Skeletal muscle cell (primary cell): ENCODE measurements around the gene GIGYF2.
"Not testable (repeated sequence)": the region's sequence is repeated elsewhere in the genome, so short reads cannot be mapped to it uniquely, and the experiment has no call there.

ENCODE experiments used
- DNase-seq: peaks from one replicate; pipeline ENCODE4 v3.0.0-alpha.2; 2010; ENCODE audit warnings: low read depth
- H3K4me3 ChIP-seq: 2 replicates; pipeline ENCODE4 v1.5.1; 2011; ENCODE audit warnings: low read depth, mild to moderate bottlenecking, control low read depth, low read length, moderate library complexity

Gene GIGYF2

GRCh38 chr2:232685391-232685790 is 11.7 kb upstream of the GIGYF2 start:
- H3K4me3 ChIP-seq, DNase-seq: not testable (repeated sequence)

- peak; percentile 21 for DNase-seq
- no peak overlapping the region for H3K4me3 ChIP-seq
Measured at GRCh38 chr2:232687382-232688160, 9.6 kb upstream of the GIGYF2 start.

DNA sequence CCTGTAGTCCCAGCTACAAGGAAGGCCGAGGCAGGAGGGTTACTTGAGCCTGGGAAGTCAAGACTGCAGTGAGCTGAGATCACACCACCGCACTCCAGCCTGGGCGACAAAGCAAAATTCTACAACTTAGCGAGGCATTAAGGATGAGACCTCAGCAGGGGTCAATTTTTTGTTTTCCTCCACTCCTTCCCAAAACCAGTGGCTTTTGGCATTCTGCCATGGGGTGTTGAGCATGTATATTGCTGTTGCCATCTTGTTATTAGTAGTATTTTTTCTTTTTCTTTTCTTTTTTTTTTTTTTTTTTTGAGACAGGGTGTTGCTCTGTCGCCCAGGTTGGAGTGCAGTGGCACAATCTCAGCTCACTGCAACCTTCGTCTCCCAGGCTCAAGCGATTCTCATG is 8.9 kb upstream of the GIGYF2 start:
- no peak overlapping the region for H3K4me3 ChIP-seq
- no peak for DNase-seq

- peak; percentile 21 for DNase-seq
- H3K4me3 ChIP-seq = no peak overlapping the region
Measured at GRCh38 chr2:232689152-232689910, 7.8 kb upstream of the GIGYF2 start.

- not testable (repeated sequence) for DNase-seq, H3K4me3 ChIP-seq
Measured at GRCh38 chr2:232691117-232691516, 6.0 kb upstream of the GIGYF2 start.

GRCh38 chr2:232693344-232693743 is 3.8 kb upstream of the GIGYF2 start:
- no peak for DNase-seq
- no peak overlapping the region for H3K4me3 ChIP-seq

DNA sequence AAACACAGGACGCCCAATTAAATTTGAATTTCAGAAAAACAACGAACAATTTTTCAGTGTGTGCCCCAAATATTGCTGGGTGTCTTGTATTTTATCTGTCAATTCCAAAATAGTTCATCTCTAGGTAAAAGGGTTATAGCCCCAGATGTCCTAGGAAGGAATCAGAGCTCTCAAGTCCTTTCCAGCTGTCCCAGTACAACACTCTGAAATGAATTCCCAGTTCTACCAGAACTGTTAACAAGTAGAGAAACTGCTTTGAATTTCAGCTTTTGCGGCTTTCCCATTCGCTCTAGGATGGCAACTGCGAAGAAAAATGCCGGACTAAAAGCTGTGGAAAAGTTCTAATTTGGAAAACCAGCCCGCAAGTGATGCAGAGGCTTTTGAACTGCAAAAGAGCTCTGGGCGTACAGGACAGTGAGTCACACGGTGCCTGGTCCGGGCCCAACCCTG is 497 bp upstream of the GIGYF2 start:
- DNase-seq = no peak

GRCh38 chr2:232697807-232698110 is 628 bp downstream of the GIGYF2 start:
- peak overlapping the region; percentile 85 for H3K4me3 ChIP-seq
- DNase-seq = no peak

More for the DNA sequence above, 497 bp upstream of the GIGYF2 start:
- peak overlapping the region; percentile 85 for H3K4me3 ChIP-seq

DNA sequence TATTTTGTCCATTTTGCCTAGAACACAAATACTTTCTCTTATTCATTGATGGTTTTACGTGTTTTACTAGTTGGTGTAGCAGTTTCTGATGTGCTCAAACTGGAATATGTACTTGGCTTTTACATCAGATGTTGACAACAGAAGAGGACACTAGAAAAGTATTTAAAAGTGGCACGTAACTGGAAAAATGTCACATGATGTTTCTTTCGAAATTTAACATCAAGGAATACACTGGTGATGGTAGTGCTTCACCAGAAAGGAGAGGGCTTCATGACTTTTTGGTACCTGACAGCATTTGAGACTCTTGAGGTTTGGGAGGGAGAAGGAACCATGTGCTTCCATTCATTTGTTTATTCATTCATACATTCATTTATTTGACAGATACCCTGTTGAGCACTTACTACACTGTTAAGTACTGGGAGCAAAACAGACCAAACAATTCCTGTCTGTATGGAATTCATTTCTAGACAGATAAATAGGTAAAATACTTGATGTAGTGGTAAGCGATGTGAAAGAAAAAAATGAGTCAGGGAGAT is 1.5 kb downstream of the GIGYF2 start:
- H3K4me3 ChIP-seq = peak overlapping the region; percentile 85
- DNase-seq = no peak

DNA sequence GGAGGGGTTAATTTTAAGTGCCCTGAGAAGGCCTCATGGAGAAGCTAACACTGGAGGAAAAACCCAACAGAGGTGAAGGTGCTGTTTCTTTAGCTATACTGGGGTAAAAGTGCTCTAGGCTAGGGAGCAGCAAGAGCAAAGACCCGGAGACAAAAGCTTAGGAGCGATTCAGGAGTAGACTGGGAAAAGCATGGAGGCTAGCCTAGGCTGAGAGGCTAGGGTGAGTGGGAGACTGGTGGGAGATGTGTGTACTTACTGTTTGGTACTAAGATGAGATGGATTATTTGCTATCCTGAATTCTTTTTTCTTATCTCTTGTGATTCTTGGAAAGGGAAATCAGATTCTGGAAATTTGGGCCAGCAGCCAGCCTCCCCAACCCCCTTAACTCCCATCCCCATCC is 2.0 kb downstream of the GIGYF2 start:
- peak overlapping the region; percentile 12 for H3K4me3 ChIP-seq
- no peak for DNase-seq

GRCh38 chr2:232700154-232700553 is 3.0 kb downstream of the GIGYF2 start:
- H3K4me3 ChIP-seq = no peak overlapping the region
- DNase-seq = no peak

DNA sequence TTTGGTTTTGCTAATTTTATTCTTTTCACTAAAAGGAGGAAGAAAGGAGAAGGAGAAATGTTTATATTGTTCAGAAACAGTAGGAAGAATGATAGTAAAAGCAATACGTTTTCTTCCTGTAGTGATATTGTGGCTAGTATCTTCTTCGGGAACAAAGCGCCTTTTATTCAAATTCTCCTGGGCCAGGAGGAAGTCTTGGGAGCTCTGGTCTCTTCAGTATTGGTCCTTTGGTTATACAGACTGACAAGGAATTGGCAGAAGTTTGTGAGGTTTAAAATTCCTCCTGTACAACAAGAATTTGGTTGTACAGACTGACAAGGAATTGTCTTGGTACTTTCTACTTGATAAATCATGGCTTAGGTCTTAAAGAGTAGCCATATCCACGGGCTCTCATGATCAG is 9.9 kb downstream of the GIGYF2 start:
- no peak overlapping the region for H3K4me3 ChIP-seq
- no peak for DNase-seq

DNA sequence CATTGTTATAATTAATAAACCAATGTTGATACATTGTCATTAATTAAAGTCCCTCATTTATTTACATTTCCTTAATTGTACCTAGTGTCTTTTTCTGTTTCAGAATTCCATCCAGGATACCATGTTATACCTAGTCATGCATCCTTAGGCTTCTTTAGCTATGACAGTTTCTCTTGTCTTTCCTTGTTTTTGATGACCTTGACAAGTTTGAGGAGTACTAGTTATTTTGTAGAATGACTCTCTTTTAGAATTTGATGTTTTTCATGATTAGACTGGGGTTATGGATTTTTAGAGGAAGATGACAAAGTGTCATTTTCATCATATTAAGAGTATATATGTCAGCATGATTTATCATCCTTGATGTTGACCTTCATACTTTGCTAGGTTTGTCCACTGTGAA is 16.4 kb downstream of the GIGYF2 start:
- no peak overlapping the region for H3K4me3 ChIP-seq
- no peak for DNase-seq

- DNase-seq = no peak
- no peak overlapping the region for H3K4me3 ChIP-seq
Measured at GRCh38 chr2:232714969-232715368, 17.8 kb downstream of the GIGYF2 start.

DNA sequence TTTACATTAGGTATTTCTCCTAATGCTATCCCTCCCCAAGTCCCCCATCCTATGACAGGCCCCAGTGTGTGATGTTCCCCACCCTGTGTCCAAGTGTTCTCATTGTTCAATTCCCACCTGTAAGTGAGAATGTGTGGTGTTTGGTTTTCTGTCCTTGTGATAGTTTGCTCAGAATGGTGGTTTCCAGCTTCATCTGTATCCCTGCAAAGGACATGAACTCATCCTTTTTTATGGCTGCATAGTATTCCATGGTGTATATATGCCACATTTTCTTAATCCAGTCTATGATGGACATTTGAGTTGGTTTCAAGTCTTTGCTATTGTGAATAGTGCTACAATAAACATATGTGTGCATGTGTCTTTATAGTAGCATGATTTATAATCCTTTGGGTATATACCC is 22.9 kb downstream of the GIGYF2 start:
- H3K4me3 ChIP-seq, DNase-seq: not testable (repeated sequence)

GRCh38 chr2:232721261-232721660 is 24.1 kb downstream of the GIGYF2 start:
- no peak for DNase-seq
- no peak overlapping the region for H3K4me3 ChIP-seq

GRCh38 chr2:232721882-232722281 is 24.8 kb downstream of the GIGYF2 start:
- no peak overlapping the region for H3K4me3 ChIP-seq
- no peak for DNase-seq

DNA sequence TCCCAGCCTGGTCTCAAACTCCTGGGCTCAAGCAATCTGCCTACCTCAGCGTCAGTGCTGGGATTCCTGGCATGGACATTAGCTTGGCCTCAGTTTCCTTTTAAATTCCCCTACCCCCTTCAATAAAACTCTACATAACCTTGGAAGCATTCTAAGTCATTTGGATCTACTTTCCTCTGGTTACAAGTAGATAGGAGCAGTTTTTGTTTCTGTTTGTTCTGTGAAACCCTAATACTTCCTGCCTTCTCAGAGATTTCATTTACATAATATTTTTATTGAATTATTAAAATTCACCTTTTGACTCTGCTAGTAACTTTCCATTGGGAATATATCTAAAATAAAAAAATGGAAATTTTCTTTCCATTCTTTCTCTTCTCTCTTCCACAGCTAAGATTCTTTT is 25.9 kb downstream of the GIGYF2 start:
- H3K4me3 ChIP-seq = no peak overlapping the region
- no peak for DNase-seq

- DNase-seq = no peak
- no peak overlapping the region for H3K4me3 ChIP-seq
Measured at GRCh38 chr2:232728785-232729184, 31.7 kb downstream of the GIGYF2 start.

DNA sequence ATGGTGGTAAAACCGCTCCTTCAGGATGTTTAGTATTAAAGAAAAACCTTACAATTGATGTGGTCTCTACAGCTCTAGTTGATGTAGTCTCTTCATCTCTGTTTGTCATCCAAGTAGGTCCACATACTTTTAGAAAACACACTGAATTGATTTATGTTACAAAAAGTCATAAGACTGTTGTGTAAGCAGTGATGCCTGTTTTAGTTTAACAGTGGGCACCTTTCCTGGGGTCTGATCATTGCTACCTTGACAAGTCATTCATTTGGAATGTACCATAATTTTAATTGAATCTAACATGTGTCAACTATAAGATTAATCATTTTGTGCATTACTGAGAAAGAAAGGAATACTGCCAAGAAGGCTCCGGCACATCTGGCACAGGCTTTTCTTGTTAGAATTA is 34.3 kb downstream of the GIGYF2 start:
- H3K4me3 ChIP-seq = no peak overlapping the region
- no peak for DNase-seq

DNA sequence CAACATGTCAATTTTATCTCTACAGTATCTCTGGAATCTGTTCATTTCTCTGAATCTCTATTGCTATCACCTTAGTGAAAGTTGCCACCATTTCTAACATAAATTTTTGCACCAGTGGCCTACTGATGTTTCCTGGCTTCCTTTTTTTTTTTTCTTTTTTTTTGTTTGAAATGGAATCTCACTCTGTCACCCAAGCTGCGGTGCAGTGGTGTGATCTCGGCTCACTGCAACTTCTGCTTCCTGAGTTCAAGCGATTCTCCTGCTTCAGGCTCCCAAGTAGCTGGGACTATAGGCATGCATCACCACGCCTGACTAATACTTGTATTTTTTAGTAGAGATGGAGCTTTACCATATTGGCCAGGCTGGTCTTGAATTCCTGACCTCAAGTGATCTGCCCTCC is 44.2 kb downstream of the GIGYF2 start:
- no peak for DNase-seq

More for the DNA sequence above, 44.2 kb downstream of the GIGYF2 start:
- no peak overlapping the region for H3K4me3 ChIP-seq
